K562 treated with DMSO at 1 percent for 4 hours (cell line): ENCODE data around the gene NINL. TPM values are rescaled to one million over a fixed set of nuclear protein-coding genes. Genes with fewer than 3 reads are reported as not detected.

Experiments used
- total RNA-seq: library from RNA; unstranded; fragments of 300-600 nt; gene quantifications from 2 replicates; pipeline ENCODE4 v1.2.3, GENCODE V29; 2022; ENCODE audit not compliant: insufficient read depth

NINL gene
- not detected in 2 replicates for total RNA-seq

DNA sequence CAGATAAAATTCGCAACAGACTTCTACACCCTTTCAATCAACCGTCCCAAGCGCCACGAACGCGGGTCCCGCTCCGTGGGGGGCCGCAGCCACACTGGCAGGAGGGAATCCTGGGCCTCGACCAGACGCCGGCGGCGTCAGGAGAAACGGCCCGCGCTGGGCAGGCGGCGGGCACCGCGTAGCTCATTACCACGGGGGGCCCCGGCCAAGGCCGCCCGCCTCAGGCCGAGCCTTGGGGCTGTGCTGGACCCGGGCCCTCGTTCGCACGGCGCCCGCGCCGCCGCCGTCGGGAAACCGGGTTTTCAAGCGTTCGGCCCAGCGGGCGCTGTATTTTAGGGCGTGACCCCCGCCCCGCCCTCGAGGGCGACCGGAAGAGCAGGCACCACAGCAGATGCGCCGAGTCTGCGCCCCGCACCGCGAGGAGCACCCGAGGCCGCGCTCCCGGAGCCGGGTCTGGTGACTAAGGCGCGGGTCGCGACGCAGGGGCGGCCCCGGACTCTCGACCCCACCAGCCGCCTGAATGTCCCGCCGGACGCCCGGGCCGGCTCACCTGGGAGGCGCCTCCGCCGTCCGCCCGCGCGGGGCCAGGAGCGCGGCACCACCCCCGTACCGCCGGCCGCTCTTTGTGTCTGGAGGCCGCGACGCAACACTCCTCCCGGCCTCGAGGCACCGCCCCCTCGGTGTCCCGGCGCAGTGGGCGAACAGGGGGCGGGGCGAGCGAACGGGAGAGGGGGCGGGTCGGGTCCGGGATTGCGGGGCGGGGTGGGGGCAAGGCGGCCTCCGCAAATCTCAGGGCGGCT is at the start of gene NINL:
TSS of gene NINL (minus strand) at position 627 of the 800 bp plus-strand sequence. CDS start 58,944 bp downstream, outside the sequence.

DNA sequence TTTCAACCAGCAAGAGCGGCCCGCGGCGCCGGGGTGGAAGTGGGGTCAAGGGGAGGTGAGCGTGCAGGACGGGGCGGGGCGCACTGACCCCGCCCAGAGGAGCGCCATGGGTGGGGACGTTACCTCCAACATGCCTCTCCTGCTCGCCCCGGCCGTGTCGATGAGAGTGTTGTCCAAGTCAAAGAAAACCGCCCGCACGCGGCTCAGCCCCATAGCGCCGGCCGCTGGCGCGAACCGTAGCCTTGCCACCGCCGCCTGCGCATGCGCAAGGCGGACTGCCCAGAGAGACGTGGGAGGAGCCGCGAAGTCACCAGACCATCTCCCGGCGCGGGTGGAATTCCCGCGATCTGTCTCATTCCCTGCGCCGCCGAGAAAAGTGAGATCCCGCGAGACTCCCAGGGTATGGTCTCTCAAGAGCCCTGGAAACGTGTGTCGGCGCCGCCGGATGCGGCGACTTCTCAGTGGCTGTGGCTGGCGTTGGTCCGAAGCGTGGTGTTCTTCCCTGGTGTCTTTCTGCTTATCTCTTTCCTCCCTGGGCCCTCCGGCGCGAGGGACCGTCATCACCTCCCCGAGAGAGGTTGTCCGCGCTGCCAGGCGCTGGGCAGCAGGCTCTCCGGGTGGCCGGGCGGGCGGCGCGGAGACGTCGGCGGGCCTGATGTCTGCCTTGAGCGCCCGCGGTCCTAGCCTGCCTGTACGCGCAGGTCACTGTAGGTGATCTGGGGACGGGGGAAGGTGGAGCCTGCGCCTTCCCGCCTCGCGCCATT is 38.6 kb upstream of the NINL start, which contains the start of gene NANP:
TSS of gene NANP (minus strand) at position 279 of the 764 bp plus-strand sequence. CDS start at position 213, 66 bp downstream.

DNA sequence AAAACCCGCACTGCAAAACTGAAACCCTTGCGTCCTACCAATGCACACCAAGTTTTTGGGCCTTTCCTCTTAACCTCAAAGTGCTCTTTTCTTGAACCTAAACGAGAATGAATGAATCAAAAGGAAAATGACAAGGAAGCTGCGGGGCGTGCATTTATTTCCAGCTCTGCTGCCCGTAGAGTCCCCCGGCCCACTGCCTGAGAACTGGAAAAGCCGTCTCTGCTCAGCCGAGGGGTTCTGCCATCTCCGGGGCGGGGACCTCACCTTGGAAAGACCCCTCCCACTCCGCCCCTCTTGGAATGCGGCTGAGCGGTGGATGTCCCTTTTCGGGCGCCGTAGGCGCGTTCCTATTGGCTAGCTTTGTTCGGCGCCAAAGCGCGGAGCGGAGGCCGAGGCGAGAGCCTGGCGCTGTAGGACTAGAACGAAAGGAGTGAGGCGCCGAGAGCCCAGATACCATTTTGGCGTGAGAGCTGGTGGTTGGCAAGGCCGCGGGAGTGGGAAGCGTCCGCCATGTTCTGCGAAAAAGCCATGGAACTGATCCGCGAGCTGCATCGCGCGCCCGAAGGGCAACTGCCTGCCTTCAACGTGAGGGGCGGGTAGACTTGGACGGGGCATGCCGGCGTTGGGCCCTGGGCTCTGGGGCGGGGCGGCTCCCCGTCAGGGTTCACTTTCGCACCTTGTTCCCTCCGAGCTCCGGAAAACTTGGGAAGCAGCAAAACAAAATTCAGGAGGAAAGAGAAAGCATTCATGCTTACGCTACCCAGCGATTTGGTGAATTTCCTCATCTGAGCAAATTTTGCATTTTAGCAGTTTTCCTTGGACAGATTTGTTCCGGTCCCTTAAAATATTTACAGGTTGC is 177.8 kb downstream of the NINL start, which contains the start of gene GINS1:
TSS of gene GINS1 (plus strand) at position 363 of the 859 bp plus-strand sequence. CDS start at position 511, 148 bp downstream.

Other genes with a start within 250 kb of the NINL start
- gene ABHD12, start 194.7 kb downstream of the NINL start, total RNA-seq: 21.5 and 28.2 TPM in 2 replicates
- 10.2 and 10.5 TPM in 2 replicates for gene GINS1, start 177.9 kb downstream of the NINL start, total RNA-seq
- 3.2 and 3.6 TPM in 2 replicates for gene NANP, start 38.5 kb upstream of the NINL start, total RNA-seq
- gene ZNF337, start 111.3 kb upstream of the NINL start, total RNA-seq: 0.51 and 1.9 TPM in 2 replicates